Fibroblast of lung (primary cell): Measurements from ENCODE around the gene KAT2A. TPM values are rescaled to one million over a fixed set of nuclear protein-coding genes. Genes with fewer than 3 reads are reported as not detected.
A peak's percentile ranks its signal among the peaks of the same experiment; 100 is the strongest.

Experiments used
- DNase-seq, 2 donors: peaks; one replicate each; pipeline versions ENCODE4 v3.0.0 to v3.0.0-alpha.2; 2010; ENCODE audit warnings: low read depth in 2 of 2
- H2AFZ ChIP-seq: 2 replicates; pipeline ENCODE4 v1.5.1; 2012; ENCODE audit warnings: low read length, control low read depth, inconsistent platforms
- H3K27ac ChIP-seq: 2 replicates; pipeline ENCODE4 v1.5.1; 2011; ENCODE audit warnings: low read length, control low read depth; ENCODE audit not compliant: insufficient read depth
- H3K27me3 ChIP-seq: 2 replicates; pipeline ENCODE4 v1.5.1; 2011; ENCODE audit warnings: mild to moderate bottlenecking, low read length; ENCODE audit not compliant: control insufficient read depth, insufficient read depth
- H3K36me3 ChIP-seq: 2 replicates; pipeline ENCODE4 v1.5.1; 2011; ENCODE audit warnings: low read length; ENCODE audit not compliant: control insufficient read depth, insufficient read depth
- H3K4me1 ChIP-seq: 2 replicates; pipeline ENCODE4 v1.5.1; 2011; ENCODE audit warnings: low read length; ENCODE audit not compliant: control insufficient read depth, insufficient read depth; ENCODE audit errors: extremely low read depth
- H3K4me2 ChIP-seq: 2 replicates; pipeline ENCODE4 v1.5.1; 2011; ENCODE audit warnings: low read length, control low read depth; ENCODE audit not compliant: insufficient read depth; ENCODE audit errors: extremely low read depth
- H3K4me3 ChIP-seq, 4 experiments: fragments of 200-600 bp in 1 of 4; sonication (generic) in 1 of 4; replicated peaks in 1 of 4; 2 replicates each; pipeline ENCODE4 v1.5.1; 2011 to 2016; ENCODE audit warnings: low read length in 4 of 4, low read depth in 3 of 4, mild to moderate bottlenecking in 3 of 4, control low read depth in 2 of 4, inconsistent platforms in 1 of 4, mixed read lengths in 1 of 4; ENCODE audit not compliant: insufficient read depth in 1 of 4; ENCODE audit errors: control extremely low read depth in 1 of 4
- H3K79me2 ChIP-seq: 2 replicates; pipeline ENCODE4 v1.5.1; 2012; ENCODE audit warnings: mild to moderate bottlenecking, low read length, inconsistent platforms; ENCODE audit not compliant: control insufficient read depth, insufficient read depth
- H3K9ac ChIP-seq: 2 replicates; pipeline ENCODE4 v1.5.1; 2011; ENCODE audit warnings: mild to moderate bottlenecking, low read length, control low read depth; ENCODE audit not compliant: insufficient read depth
- H3K9me3 ChIP-seq: 2 replicates; pipeline ENCODE4 v1.5.1; 2012; ENCODE audit warnings: low read depth, low read length; ENCODE audit not compliant: control insufficient read depth, insufficient read depth
- H4K20me1 ChIP-seq: 2 replicates; pipeline ENCODE4 v1.5.1; 2011; ENCODE audit warnings: low read length; ENCODE audit not compliant: control insufficient read depth, insufficient read depth; ENCODE audit errors: extremely low read depth
- EZH2 ChIP-seq: IDR thresholded peaks from 2 replicates; pipeline ENCODE4 v1.5.1; 2012; ENCODE audit warnings: low read length, control low read depth, mild to moderate bottlenecking; ENCODE audit errors: missing control alignments
- polyA plus RNA-seq, 2 donors: library from polyadenylated mRNA; depleted of rRNA in 1 of 2; stranded (reverse) in 1 of 2; unstranded in 1 of 2; fragments of >200 nt; gene quantifications; 2 replicates each; pipeline ENCODE4 v1.2.1, GENCODE V29; 2011 to 2012; ENCODE audit warnings: missing spikeins in 1 of 2
- total RNA-seq: library from RNA; depleted of rRNA; stranded (reverse); fragments of >200 nt; gene quantifications from 2 replicates; pipeline ENCODE4 v1.2.1, GENCODE V29; 2014
- TF ChIP-seq, protein P1 (sequence below), 2 donors: IDR thresholded peaks in 1 of 2; conservative IDR thresholded peaks in 1 of 2; 1 replicate in 1 of 2; 2 replicates in 1 of 2; pipeline ENCODE4 v1.5.1; 2011 to 2012; ENCODE audit warnings: low read length in 2 of 2, control low read depth in 1 of 2, inconsistent platforms in 1 of 2, low read depth in 1 of 2, mild to moderate bottlenecking in 1 of 2

Gene KAT2A
- total and polyA plus RNA-seq, 2 donors (not counting 1 experiment from before 2014, with no cell fraction given), result 7.8 to 9.1 TPM

DNA sequence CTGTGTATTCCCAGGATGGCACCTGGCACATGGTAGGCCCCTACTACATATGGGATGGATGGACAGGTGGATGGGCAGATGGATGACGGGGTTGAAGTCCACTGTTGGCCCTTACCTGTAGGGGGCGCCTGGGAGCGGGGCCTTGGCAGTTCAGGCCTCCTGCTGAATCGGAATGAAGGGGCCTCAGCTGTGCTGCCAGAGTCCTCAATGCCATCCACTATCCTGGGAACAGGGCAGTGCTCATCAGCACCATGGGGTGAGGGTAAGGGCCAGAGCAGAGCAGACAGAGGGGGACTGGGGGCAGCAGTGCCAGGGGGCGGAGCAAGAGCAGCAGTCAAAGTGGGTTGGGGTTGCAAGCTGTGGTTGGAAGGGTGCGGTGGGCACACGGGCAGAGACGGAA is 41.9 kb upstream of the KAT2A start:
- H3K27me3 ChIP-seq, result no peaks in the 10 kb centered on the region
- H3K27ac ChIP-seq, result no peak overlapping the region
- H3K4me2 ChIP-seq, result no peak overlapping the region
- H3K9me3 ChIP-seq, result no peaks in the 10 kb centered on the region
- H3K79me2 ChIP-seq, result no peaks in the 10 kb centered on the region
- H3K4me3 ChIP-seq, result no peak overlapping the region
- no peaks in the 10 kb centered on the region for H3K36me3 ChIP-seq
- H4K20me1 ChIP-seq, result no peaks in the 10 kb centered on the region
- H2AFZ ChIP-seq, result no peak overlapping the region
- no peaks in the 10 kb centered on the region for H3K4me1 ChIP-seq
- no peak overlapping the region for H3K9ac ChIP-seq
- TF ChIP-seq EZH2, result no peak
- TF ChIP-seq, protein P1, sequence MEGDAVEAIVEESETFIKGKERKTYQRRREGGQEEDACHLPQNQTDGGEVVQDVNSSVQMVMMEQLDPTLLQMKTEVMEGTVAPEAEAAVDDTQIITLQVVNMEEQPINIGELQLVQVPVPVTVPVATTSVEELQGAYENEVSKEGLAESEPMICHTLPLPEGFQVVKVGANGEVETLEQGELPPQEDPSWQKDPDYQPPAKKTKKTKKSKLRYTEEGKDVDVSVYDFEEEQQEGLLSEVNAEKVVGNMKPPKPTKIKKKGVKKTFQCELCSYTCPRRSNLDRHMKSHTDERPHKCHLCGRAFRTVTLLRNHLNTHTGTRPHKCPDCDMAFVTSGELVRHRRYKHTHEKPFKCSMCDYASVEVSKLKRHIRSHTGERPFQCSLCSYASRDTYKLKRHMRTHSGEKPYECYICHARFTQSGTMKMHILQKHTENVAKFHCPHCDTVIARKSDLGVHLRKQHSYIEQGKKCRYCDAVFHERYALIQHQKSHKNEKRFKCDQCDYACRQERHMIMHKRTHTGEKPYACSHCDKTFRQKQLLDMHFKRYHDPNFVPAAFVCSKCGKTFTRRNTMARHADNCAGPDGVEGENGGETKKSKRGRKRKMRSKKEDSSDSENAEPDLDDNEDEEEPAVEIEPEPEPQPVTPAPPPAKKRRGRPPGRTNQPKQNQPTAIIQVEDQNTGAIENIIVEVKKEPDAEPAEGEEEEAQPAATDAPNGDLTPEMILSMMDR (conservative IDR thresholded peaks at IDR 0.05 in 1 of 2, IDR thresholded peaks at IDR 0.05 in 1 of 2; ENCODE audit: low read depth in 1 of 2, low read length in 2 of 2), result peak; percentile 19 to 24
- DNase-seq, result no peak

DNA sequence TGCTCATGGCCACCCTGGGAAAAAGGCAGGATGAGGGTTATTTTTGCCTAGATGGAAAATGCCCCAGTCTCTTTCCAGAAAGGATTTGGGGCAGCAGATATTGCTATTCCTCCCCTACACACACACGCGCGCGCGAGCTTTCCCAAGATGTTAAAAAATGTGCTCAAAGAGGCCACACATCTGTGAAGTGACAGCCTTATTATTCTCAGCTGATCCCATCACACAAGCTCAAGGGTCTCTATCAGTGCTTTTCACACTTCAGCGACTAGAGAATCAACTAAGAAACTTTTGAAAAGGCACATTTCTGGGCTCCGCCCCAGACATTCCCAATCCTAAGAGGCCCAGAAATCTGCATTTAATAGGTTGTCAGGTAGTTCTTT is 39.4 kb upstream of the KAT2A start:
- TF ChIP-seq, protein P1 (conservative IDR thresholded peaks at IDR 0.05 in 1 of 2, IDR thresholded peaks at IDR 0.05 in 1 of 2; ENCODE audit: low read depth in 1 of 2, low read length in 2 of 2), result no peak
- no peak for TF ChIP-seq EZH2
- H3K27me3 ChIP-seq, result no peaks in the 10 kb centered on the region
- no peak for DNase-seq

DNA sequence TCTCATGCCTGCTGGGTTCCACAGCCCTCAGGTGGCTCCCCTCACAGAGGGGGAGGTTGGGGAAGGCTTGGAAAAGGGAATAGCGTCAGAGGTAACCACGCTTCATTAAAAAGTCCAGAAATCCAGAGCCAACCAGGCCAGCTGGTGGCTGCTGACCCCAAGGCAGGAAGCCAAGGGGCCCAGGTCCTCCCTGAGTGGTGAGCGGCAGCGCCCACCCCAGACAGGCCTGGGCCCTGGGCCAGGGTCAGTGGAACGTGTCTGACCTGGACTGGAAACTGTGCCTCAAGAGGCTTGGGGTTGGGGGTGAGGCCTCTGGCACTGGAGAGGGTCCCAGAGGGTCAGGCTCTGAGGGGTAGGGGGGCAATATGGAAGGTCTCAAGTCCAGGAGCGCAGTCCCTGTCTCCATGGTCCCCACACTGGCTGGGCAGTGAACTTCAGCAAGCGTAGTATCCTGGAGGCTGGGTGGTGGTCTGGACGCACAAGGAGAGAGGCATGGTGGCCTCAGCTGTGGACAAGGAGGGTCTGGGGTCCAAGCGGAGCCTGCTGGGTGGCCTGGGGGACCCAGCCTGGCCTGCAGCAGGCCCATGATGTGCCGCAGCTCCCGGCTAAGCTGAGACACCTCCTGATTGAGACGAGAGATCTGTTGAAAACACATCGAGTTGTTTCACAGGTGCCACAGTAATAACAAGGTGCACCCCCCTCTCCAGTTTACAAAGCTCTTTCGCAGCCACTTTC is 38.8 kb upstream of the KAT2A start:
- Histone ChIP-seq H3K9ac (no peak overlapping the region), H3K36me3 (no peaks in the 10 kb centered on the region), H3K79me2 (no peaks in the 10 kb centered on the region), H3K27me3 (no peaks in the 10 kb centered on the region), H3K4me1 (no peaks in the 10 kb centered on the region), H3K4me2 (no peak overlapping the region), H2AFZ (no peak overlapping the region), H3K4me3 (no peak overlapping the region), H4K20me1 (no peaks in the 10 kb centered on the region), H3K27ac (no peak overlapping the region), H3K9me3 (no peaks in the 10 kb centered on the region)
- TF ChIP-seq, protein P1 (conservative IDR thresholded peaks at IDR 0.05 in 1 of 2, IDR thresholded peaks at IDR 0.05 in 1 of 2; ENCODE audit: low read depth in 1 of 2, low read length in 2 of 2), result no peak
- no peak for TF ChIP-seq EZH2
- no peak for DNase-seq

More for the DNA sequence above, 39.4 kb upstream of the KAT2A start:
- Histone ChIP-seq H3K4me3 (no peak overlapping the region), H3K79me2 (no peaks in the 10 kb centered on the region), H3K36me3 (no peaks in the 10 kb centered on the region), H2AFZ (no peak overlapping the region), H3K4me1 (no peaks in the 10 kb centered on the region), H3K4me2 (no peak overlapping the region), H3K9me3 (no peaks in the 10 kb centered on the region), H3K27ac (no peak overlapping the region), H3K9ac (no peak overlapping the region), H4K20me1 (no peaks in the 10 kb centered on the region)
